Tibial nerve (tissue), 3 donors: ENCODE data around the gene POLR3A.

Experiments used
- CTCF ChIP-seq, 5 experiments: fragments of 200-600 bp in 3 of 5; fragments of 450-650 bp in 2 of 5; sonication (generic) in 3 of 5; IDR thresholded peaks; one replicate each; pipeline ENCODE4 v1.5.1; 2016 to 2019; ENCODE audit warnings: antibody characterized with exemption in 5 of 5, mild to moderate bottlenecking in 3 of 5, moderate library complexity in 2 of 5
- POLR2A ChIP-seq, 2 donors: fragments of 450-650 bp; IDR thresholded peaks; one replicate each; pipeline ENCODE4 v1.6.1; 2017; ENCODE audit warnings: antibody characterized with exemption in 2 of 2, mild to moderate bottlenecking in 2 of 2, moderate library complexity in 2 of 2

GRCh38 chr10:77984986-77985385, 44.3 kb downstream of the POLR3A start:
- TF ChIP-seq CTCF (IDR thresholded peaks at IDR 0.05): no peak
- TF ChIP-seq POLR2A (IDR thresholded peaks at IDR 0.05): no peak
